ENCODE results near the gene TTN.
"Not testable (repeated sequence)": the region's sequence is repeated elsewhere in the genome, so short reads cannot be mapped to it uniquely, and the experiment has no call there.

The TTN gene

DNA sequence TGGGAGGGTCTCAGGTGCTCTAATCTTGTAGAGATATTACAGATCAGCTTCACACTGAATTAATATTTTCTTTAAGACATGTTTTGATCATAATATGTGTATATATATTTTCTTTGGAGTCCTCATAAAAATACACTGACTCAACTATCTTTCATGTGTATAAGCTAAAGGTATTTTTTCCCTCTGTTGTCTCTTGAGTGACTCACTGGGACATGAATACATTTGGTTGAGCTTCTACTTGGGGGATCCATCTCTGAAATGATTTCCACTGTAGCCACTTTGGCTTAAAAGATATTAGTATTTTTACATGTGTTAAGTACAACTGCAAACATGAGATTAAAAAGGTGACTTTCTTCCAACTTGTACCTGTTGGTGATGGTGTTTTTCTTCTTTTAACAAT lies 140.8 kb downstream of the TTN start:
- no peak for DNase-seq (ENCODE audit: low read depth in 2 of 2)

DNA sequence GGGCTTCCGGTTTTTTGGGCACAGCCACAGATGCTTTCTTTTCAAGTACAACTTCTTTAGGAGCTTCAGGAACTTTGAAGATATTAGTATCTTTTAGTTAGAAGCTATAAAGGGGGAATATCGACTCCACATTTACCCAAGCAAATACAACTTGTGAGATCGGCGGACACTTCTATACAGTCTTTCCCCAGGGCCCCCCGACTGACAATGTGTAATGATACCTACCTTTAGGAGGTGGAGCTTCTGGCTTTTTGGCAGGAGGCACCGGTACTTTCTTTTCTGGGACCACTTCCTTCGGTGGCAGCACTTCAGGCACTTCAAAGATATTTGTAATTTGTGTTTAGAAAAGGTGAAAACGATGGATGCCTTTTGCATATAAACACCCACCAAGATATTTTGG lies 148.7 kb downstream of the TTN start:
- not testable (repeated sequence) for DNase-seq (ENCODE audit: low read depth in 2 of 2)

DNA sequence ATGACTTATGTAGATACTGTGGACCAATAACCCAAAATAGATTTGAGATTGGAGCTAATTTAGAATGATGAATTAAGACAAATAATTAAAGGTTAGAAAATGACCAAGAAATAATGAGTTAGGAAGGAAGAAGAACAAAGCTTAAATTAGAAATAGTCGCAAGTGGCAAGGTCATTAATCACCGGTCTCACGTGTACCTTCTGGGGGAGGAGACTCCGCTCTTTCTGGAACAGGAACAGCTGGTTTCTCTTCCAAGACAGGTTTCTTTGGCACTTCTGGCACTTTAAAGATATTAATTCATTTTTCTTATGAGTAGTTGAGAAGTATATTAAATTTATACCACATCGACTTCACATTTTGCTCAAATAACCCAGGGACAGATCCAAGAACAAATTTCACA lies 156.7 kb downstream of the TTN start:
- no peak for DNase-seq (ENCODE audit: low read depth in 2 of 2)

DNA sequence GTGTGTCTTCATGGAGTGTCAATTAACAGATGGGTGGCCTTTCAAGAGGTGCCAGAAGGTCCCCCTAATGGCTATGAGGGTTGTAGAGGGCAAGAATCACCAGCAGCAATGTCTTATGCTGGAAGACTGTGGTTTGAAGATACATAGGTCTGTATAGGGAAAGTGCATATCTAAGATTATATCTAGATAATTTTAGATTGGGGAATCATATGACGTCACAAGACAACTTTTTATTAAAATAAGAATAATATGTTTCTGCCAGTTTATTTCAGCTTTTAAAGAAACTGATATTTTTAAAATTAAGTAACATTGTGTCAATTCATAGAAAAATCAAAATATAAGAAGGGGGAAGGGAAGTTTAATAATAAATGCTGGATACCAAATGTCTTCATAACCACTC lies 162.3 kb downstream of the TTN start:
- no peak for DNase-seq (ENCODE audit: low read depth in 2 of 2)

DNA sequence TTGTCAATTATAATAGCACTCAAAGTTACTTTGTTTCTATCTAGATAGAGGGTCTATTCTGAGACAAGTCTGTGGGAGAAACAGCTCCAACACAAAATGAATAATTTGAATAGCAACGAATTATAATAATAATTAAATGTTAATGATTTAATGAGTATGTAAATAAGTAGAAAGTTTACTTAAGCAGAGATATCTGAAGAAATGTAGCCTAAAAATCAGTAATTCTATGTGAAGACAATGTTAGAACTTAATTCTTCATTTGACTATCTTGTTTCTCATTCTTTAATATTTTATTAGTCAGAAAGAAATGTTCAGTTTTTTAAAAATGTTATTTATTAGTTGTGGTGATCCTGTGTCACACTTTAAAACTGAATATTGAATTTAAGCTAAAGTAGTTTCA lies 165.7 kb downstream of the TTN start:
- DNase-seq (ENCODE audit: low read depth in 2 of 2): no peak

DNA sequence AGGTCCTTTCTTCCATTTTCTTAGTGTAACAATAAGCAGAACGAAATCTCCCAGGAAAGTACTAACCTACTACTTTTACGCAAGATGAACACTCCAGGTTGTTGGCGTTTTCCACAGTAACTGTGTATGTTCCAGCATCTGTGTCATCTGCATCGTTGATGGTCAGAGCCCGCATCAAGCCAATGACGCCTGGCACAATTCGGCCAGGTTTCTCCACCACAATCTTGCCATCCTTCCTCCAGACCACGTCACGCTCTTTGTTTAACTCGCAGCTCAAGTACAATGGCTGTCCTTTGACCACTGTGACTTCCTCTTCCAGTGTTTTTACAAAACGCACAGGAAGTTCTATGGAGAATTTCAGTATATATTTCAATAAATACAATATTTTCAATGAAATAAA lies 171.3 kb downstream of the TTN start:
- DNase-seq (ENCODE audit: low read depth in 2 of 2): no peak

DNA sequence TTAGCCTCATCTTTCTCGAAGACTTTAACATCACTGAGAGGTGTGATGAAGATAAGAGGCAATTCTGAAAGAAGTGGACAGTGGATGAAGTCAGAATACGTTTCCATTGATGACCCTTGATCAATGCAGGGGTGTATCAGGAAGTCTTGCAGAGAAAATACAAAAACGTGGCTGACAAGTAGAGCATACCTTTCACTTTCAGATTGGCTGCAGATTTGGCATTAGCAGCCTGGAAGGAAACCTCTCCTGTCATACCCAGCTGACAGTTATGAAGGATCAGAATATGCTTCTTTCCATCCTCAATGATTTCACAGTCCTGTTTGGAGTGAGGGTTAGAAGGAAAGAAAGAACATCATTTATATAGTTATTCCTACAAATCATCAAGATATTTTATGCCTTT lies 174.5 kb downstream of the TTN start:
- DNase-seq (ENCODE audit: low read depth in 2 of 2): no peak

DNA sequence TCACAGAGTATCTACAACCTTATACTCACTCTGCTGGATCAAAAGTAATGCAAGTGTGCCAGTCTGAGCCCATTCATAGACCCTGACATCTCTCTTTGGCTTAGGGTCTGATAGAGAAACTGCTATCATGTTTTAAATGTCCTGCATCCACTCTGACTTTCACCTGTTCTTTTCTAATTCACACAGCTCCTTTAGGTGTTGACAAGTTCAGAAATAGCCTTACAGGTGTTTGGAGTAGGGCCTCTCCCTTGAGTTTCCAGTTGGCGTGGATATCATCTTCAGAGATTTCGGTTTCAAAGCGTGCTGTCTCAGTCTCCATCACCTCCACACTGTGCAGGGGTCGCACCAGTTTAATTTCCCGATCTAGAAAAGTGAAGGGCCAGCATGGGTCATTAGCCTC lies 176.6 kb downstream of the TTN start:
- no peak for DNase-seq (ENCODE audit: low read depth in 2 of 2)

DNA sequence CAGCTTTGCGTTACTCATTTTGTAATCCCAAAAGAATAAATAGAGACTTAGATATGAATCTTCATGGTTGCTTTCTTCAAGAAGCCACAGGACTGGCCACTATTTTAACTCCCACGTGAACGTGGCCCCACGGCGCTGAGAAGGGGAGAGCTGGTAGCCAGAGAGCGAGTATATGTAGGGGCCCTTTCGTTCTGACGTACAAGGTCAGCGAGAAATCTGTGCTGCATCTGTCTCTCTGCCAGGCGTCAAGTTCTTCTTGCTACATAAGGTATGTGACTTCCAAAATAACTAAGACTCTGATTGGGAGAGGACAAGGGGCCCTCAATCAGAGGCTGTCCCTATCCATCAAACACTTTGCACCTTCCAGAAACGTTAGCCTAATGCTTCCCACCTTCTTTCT lies 177.8 kb downstream of the TTN start:
- DNase-seq (ENCODE audit: low read depth in 2 of 2): no peak

DNA sequence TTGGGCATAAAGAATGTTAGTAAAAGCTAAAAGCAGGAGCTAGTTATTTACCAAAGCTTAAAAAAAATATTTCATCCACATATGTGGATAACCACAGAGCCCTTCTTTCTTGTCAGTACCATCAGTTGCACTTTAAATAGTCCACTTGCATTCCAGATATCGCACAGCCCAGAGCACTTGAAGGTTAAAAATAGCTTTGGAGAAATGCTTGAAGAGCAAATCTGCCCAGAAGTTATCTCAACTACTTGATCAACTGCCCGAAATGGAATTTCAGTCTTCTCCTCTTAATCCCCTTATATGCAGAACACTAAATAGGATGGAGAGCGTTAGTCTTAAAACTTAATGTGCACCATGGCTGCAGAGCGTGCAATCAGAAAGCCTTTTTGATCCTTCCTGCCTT lies 178.6 kb downstream of the TTN start:
- DNase-seq (ENCODE audit: low read depth in 2 of 2): no peak

DNA sequence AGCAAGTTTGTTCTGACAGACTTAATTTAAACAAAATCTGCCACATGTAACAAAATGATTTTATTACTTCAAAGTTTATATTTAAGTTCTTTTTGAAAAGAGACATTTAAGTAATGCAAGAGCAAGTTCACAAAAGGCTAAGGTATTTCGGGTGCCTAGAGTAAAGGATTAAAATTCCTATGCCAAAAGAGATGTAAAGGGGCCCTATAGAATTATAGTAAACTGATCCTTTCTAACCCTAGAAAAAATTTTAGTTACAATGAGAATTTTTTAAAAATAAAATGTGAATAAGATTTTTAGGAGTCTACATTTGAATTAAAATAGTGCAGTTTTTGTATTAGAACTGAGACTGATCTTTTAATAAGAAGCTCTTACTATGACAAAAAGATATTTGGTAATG lies 179.8 kb downstream of the TTN start:
- no peak for DNase-seq (ENCODE audit: low read depth in 2 of 2)

DNA sequence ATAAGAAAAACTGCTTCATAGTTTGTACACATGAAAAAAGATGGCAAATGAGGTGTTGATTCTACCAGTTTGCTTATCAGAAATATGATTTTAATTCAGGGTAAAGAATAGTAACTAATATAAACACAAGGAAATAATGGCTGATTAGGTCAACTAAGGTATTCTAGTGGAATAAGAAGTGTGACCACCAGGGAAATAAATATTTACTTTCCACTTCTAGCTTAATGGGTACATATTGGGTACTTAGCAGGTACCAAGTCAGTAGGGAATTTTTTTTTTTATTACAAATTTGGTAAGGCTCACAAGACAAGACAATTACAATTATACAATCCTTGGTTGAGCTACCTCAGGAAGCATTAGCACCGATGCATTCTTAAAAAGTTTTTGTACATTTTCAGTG lies 191.3 kb downstream of the TTN start:
- no peak for DNase-seq (ENCODE audit: low read depth in 2 of 2)

DNA sequence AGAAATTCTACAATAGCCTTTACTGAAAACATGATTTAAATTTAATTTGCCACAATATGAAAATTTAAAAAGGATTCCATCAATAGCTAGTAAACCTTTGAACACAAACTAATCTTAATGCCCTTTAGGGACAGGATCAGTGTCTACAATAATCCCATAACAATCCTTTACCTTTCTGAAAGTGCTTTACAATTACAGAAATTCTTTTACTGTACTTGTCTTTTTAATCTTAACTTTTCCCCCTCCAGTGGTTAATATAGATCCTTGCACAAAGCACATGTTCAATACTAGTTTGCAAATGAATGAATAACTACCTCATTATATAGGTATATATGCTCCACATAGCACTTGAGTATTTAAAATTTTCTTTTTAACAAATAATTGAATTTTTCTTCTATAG lies 204.3 kb downstream of the TTN start:
- no peak for DNase-seq (ENCODE audit: low read depth in 2 of 2)

DNA sequence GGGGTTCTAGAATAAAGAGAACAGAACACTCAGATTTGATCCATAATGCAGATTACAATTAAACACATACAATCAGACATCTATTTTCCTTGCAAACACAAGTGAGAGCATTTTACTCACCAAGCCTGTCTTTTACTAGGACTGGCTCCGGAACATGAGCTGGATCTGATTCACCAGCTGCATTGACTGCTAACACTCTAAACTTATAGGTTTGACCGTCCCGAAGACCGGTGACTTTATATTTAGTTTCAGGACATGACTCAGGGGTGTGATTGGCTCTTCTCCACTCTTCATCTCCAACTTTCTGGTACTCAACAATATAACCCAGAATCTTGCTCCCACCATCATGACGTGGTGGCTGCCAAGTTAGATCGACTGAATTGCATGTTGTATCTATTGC lies 214.6 kb downstream of the TTN start:
- DNase-seq (ENCODE audit: low read depth in 2 of 2): no peak

DNA sequence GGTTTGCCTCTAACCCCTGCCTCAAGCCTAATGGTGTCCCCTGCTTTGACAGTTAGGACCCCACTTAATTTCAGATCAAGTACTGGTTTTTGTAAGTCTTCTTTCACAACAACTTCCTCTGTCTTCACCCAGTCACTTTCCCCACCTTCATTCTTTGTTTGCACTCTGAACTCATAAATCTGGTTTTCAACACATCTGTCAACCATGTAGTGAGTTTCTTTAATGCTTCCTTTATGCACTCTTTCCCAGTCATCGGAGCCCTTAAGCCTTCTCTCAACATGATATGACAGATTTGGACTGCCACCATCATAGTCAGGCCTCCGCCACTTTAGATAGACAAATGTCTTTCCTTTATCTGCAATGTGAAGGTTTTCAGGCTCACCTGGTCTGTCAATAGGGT lies 217.9 kb downstream of the TTN start:
- no peak for DNase-seq (ENCODE audit: low read depth in 2 of 2)

DNA sequence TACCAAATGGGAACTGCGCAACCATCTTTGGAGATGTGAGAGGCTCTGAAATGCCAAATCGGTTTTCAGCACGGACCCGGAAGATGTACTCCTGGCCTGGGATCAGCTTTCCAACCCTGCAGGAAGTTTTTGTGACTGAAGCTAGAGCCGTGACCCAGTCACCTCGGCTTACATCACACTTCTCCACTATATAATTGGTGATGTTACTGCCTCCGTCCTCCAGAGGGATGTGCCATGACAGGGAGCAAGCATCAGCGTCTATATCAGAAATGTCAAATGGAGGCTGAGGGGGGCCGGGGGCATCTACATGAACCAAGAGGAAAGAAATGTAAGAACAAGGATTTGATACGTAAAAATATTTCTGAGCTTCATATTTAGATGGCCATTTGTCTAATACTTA lies 222.6 kb downstream of the TTN start:
- no peak for DNase-seq (ENCODE audit: low read depth in 2 of 2)

DNA sequence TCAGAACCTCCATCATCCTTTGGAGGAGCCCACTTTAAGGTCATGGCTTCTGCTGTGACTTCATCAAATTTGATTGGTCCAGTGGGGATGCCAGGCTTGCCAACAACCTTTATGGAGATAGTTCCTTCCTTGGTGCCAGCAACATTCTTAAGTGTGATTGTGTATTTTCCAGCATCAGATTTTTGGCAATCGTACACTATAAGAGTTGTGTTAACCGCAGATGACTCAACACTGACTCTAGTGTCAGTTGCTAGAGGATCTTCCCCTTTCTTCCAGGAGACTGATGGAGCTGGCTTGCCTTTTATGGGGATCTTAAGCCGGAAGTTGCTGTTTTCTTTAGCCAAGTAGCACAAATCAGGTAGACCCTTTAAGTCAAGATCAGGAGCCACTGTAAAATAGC lies 228.2 kb downstream of the TTN start:
- DNase-seq (ENCODE audit: low read depth in 2 of 2): no peak

DNA sequence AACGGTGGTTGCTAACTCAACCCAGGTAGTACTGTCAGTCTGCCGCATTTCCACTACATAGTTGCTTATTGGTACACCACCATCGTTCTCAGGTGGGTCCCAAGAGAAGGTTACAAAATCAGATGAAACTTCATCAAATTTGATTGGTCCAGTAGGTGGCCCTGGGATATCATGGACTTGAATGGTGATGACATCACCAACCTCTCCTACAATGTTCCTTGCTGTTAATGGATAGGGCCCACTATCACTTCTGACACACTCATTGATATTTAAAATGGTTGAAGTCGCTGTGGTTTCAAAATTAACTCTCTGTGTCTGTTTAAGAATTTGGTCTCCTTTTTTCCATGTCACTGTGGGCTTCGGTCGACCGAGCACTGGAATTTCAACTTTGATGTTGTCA lies 232.4 kb downstream of the TTN start:
- DNase-seq (ENCODE audit: low read depth in 2 of 2): no peak

DNA sequence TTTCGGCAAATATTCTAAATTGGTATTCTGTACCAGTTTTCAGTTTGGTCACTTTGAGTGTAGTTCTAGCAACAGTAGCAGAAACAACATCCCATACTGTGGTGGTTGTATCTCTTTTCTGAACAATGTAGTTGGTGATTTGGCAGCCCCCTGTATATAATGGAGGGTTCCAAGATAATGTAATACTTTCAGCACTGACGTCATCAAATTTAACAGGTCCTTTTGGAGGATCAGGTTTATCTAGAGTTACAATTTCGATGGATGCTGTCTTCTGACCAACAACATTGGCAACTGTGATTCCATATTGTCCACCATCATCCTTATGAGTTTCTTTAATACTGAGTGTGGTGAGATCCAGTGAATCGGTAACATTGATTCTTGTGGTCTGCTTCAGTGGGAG lies 239.0 kb downstream of the TTN start:
- no peak for DNase-seq (ENCODE audit: low read depth in 2 of 2)

DNA sequence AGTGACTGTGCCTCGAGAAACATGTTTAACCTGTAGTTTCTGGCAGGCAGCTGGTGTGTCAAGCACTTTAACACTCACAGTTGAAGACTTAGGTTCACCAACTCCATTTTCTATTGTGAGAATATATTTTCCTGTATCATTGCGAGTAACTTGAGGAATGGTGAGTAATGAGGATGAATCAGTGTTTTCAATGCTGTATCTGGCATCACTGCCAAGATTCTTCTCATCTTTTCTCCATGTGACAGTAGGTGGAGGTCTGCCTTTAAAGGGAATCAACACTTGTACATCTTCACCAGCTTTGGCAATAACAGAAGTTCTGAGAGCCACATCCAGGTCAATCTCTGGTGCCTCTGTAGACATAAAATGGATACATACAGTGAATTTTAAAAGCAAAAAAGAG lies 254.2 kb downstream of the TTN start:
- no peak for DNase-seq (ENCODE audit: low read depth in 2 of 2)

DNA sequence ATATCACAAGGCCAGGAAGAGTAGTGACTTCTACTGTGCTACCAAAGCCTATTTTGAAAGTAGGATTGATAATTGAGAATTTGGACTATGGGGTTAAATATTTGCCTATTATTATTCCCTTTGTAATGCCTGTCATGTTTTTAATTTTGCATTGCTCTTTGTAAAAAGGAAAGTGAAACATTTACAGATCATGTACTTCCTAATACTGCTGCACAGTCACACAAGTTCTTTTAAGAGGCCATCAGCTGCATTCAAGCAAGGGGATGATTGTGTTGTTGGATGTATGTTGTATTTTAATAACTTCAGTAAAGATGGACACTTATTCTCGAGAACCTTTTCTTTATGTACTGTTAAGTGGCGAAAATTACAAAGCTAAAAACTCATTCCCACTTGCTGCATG lies 256.9 kb downstream of the TTN start:
- DNase-seq (ENCODE audit: low read depth in 2 of 2): no peak

DNA sequence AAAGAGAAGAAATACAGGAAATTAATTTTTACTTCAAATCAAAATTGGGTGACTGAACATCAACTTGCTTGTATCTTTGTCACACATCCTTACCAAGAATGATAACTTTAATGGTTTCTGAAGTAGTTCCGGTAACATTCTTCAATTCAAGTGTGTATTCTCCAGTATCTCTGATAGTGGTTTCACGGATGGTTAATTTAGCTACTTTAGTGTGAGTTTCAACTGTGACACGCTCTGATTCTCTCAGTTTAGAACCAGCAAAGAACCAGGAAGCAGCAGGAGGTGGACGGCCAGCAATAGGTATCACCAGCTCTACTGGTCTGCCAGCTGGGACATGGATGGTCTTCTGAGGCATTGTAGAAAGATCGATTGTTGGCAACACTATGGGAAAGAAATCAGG lies 264.7 kb downstream of the TTN start:
- DNase-seq (ENCODE audit: low read depth in 2 of 2): no peak

DNA sequence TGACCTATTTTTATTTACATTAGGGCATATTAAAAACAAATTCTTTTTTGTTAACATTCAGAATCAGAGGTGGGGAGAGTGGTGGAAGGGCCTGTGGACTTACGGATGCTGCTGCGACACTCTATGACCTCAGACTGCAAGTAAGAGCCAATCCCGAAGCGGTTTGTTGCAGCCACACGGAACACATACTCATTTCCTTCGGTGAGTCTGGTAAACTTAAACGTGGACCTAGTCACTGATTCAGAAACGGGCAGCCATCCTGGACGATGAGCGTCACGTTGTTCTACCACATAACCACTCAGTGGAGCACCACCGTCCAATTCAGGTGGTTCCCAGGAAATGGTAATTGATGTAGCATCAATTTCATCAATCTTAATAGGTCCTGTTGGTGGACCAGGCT lies 265.1 kb downstream of the TTN start:
- no peak for DNase-seq (ENCODE audit: low read depth in 2 of 2)

DNA sequence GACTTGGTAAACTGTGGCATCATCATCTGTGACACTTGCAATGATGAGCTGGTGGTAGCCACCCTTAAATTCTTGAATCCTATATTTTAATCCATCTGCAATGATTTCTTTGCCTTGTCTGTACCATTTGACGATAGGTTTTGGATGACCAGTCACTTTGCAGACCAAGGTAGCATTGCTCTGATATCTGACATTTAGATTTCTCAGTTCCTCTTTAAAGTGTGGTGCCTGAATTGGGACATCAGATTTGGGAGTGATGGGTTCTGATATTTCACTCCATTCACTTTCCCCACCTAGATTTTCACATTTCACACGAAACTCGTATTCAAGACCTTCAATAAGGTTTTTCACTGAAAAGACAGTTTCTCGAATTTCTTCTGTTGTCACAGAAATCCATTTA lies 271.2 kb downstream of the TTN start:
- DNase-seq (ENCODE audit: low read depth in 2 of 2): no peak

DNA sequence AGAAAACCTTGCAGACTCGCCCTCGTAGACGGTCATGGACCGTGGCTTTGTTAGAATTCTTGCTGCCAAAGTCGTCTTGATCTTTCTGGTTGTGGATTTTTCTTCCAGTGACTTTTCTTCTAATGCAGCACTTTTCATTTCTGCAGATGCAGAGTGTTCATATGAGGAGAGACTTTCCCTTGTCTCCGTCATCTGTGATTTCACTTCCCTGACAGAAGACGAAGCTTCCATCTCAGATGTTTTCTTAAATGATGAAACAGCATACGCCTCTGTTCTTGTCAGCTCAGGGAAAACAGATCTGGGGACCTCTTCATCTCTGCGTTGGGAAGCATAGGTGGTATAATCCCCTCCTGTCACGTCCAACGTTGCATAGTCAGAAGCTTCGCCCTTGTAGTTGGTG lies 276.1 kb downstream of the TTN start:
- no peak for DNase-seq (ENCODE audit: low read depth in 2 of 2)
